OCI-LY1 (cell line): ENCODE measurements around the gene CACNA1E.

ENCODE experiments used
- EZH2 ChIP-seq: fragments of 200-600 bp; sonication (generic), shearing (Covaris generic); IDR thresholded peaks from 2 replicates; pipeline ENCODE4 v1.8.0; 2017; ENCODE audit warnings: borderline replicate concordance, mixed run types, mild to moderate bottlenecking, antibody characterized with exemption, low read length, moderate library complexity, mixed read lengths
- TF ChIP-seq, protein P1 (sequence below): fragments of 200-600 bp; sonication (generic), shearing (Covaris generic); IDR thresholded peaks from 2 replicates; pipeline ENCODE4 v1.5.1; 2017; ENCODE audit warnings: mild to moderate bottlenecking, antibody characterized with exemption, low read length, moderate library complexity, mixed read lengths

DNA sequence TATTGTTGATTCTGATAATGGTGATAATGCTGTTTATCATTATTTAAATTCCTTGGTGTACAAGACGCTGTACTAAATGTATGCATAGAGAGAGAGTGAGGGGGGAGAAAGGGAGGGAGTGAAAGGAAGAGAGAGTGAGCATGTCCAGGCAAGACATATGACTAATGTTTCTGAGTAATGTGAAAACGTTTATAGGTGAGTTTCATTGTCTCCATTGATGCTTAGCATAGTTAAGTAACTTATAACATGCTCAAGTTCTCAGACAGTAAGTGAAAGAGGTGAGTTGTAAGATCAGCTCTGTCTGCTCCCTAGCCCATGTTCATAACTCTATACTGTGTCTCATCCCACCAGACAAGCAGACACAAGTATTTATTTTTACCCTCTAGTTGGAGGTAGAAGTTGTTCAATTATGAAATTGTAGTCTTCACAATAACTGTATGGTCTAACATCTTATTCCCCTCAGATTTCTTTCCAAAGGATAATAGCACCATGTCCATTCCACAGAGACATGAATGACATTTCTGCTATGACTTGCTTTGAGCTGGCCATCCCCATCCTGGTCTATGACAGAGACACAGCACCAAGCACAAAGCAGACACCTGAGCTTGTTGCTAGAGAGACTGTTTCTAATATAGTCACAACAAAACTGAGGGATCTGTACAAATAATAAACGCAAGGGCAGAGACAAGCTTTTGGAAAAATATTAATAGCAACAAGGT is 285.1 kb downstream of the CACNA1E start:
- TF ChIP-seq, protein P1, sequence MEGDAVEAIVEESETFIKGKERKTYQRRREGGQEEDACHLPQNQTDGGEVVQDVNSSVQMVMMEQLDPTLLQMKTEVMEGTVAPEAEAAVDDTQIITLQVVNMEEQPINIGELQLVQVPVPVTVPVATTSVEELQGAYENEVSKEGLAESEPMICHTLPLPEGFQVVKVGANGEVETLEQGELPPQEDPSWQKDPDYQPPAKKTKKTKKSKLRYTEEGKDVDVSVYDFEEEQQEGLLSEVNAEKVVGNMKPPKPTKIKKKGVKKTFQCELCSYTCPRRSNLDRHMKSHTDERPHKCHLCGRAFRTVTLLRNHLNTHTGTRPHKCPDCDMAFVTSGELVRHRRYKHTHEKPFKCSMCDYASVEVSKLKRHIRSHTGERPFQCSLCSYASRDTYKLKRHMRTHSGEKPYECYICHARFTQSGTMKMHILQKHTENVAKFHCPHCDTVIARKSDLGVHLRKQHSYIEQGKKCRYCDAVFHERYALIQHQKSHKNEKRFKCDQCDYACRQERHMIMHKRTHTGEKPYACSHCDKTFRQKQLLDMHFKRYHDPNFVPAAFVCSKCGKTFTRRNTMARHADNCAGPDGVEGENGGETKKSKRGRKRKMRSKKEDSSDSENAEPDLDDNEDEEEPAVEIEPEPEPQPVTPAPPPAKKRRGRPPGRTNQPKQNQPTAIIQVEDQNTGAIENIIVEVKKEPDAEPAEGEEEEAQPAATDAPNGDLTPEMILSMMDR = no peak
- TF ChIP-seq EZH2 = no peak
